Measurements from ENCODE around the gene SMG6.

- TF ChIP-seq ARNTL (CRISPR knock-in tag; IDR thresholded peaks at IDR 0.05; ENCODE audit: borderline replicate concordance, low read depth) (no peak), TOX (CRISPR knock-in tag; IDR thresholded peaks at IDR 0.05; ENCODE audit: borderline replicate concordance) (no peak), PPARA (CRISPR knock-in tag; IDR thresholded peaks at IDR 0.05; ENCODE audit: borderline replicate concordance) (no peak), PATZ1 (CRISPR knock-in tag; IDR thresholded peaks at IDR 0.05; ENCODE audit: borderline replicate concordance) (no peak), CSRNP3 (CRISPR knock-in tag; IDR thresholded peaks at IDR 0.05) (no peak), ISL1 (CRISPR knock-in tag; IDR thresholded peaks at IDR 0.05) (no peak), ZFP30 (CRISPR knock-in tag; IDR thresholded peaks at IDR 0.05) (no peak), ZNF70 (CRISPR knock-in tag; IDR thresholded peaks at IDR 0.05) (no peak), TCF4 (CRISPR knock-in tag; IDR thresholded peaks at IDR 0.05; ENCODE audit: borderline replicate concordance) (no peak), ZFP3 (CRISPR knock-in tag; IDR thresholded peaks at IDR 0.05) (no peak), OSR1 (CRISPR knock-in tag; IDR thresholded peaks at IDR 0.05) (no peak), RARB (CRISPR knock-in tag; IDR thresholded peaks at IDR 0.05) (no peak)
- TF ChIP-seq, protein P1, sequence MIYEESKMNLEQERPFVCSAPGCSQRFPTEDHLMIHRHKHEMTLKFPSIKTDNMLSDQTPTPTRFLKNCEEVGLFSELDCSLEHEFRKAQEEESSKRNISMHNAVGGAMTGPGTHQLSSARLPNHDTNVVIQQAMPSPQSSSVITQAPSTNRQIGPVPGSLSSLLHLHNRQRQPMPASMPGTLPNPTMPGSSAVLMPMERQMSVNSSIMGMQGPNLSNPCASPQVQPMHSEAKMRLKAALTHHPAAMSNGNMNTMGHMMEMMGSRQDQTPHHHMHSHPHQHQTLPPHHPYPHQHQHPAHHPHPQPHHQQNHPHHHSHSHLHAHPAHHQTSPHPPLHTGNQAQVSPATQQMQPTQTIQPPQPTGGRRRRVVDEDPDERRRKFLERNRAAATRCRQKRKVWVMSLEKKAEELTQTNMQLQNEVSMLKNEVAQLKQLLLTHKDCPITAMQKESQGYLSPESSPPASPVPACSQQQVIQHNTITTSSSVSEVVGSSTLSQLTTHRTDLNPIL (CRISPR knock-in tag; IDR thresholded peaks at IDR 0.05; ENCODE audit: low read depth): no peak
- TF ChIP-seq, protein P2, sequence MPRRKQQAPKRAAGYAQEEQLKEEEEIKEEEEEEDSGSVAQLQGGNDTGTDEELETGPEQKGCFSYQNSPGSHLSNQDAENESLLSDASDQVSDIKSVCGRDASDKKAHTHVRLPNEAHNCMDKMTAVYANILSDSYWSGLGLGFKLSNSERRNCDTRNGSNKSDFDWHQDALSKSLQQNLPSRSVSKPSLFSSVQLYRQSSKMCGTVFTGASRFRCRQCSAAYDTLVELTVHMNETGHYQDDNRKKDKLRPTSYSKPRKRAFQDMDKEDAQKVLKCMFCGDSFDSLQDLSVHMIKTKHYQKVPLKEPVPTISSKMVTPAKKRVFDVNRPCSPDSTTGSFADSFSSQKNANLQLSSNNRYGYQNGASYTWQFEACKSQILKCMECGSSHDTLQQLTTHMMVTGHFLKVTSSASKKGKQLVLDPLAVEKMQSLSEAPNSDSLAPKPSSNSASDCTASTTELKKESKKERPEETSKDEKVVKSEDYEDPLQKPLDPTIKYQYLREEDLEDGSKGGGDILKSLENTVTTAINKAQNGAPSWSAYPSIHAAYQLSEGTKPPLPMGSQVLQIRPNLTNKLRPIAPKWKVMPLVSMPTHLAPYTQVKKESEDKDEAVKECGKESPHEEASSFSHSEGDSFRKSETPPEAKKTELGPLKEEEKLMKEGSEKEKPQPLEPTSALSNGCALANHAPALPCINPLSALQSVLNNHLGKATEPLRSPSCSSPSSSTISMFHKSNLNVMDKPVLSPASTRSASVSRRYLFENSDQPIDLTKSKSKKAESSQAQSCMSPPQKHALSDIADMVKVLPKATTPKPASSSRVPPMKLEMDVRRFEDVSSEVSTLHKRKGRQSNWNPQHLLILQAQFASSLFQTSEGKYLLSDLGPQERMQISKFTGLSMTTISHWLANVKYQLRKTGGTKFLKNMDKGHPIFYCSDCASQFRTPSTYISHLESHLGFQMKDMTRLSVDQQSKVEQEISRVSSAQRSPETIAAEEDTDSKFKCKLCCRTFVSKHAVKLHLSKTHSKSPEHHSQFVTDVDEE (CRISPR knock-in tag; IDR thresholded peaks at IDR 0.05): no peak
These were observed 152.1 kb downstream of the SMG6 start for GRCh38 chr17:2151358-2152033.
